Measurements from ENCODE around the gene FOXO6.

The FOXO6 gene

GRCh38 chr1:41360786-41361494 lies at the start of gene FOXO6:
Gene FOXO6 (plus strand): TSS chr1:41361434.
- in situ Hi-C loops (cut with HindIII; ENCODE audit: low sequenced_read_pairs) = no loop called here

DNA sequence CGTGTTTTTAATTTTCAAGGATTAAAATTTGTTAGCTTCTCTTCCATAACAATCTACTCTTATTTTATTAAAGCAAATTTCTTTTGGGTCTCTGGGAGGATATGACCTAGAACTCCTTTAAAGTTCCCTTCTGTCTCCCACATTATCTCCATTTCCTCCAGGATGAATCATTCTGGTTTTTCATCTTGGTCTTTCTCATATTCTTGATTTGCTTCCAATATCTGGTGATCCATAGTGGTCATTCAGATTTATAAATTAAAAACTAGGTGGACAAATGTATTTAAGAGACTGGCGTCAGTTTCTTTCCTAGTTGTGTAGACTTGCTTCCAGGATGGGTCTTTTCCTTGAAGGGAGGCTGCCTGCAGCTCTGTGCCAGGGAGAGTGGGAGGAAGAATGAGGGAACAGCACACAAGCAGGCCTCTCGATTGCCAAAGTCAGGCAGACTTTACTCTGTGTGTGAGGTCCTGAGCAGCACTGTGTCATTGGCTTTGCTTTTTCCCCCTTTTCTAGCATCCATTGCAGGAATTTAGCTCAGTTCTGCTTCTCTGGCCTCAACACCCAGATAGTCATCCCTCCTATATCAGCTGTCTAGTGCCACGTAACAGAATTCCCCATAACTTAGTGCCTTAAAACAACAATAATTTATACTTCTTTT lies 48.1 kb upstream of the FOXO6 start:
- in situ Hi-C loops (cut with HindIII; ENCODE audit: low sequenced_read_pairs) = no loop called here

- in situ Hi-C loops (cut with HindIII; ENCODE audit: low sequenced_read_pairs) = no loop called here
Measured at GRCh38 chr1:41313661-41314131, 47.5 kb upstream of the FOXO6 start.

- in situ Hi-C loops (cut with HindIII; ENCODE audit: low sequenced_read_pairs) = no loop called here
Measured at GRCh38 chr1:41314376-41315145, 46.7 kb upstream of the FOXO6 start.

GRCh38 chr1:41315146-41315822 lies 46.0 kb upstream of the FOXO6 start:
- in situ Hi-C loops (cut with HindIII; ENCODE audit: low sequenced_read_pairs) = no loop called here

GRCh38 chr1:41315871-41316270 lies 45.4 kb upstream of the FOXO6 start:
- in situ Hi-C loops (cut with HindIII; ENCODE audit: low sequenced_read_pairs) = no loop called here

DNA sequence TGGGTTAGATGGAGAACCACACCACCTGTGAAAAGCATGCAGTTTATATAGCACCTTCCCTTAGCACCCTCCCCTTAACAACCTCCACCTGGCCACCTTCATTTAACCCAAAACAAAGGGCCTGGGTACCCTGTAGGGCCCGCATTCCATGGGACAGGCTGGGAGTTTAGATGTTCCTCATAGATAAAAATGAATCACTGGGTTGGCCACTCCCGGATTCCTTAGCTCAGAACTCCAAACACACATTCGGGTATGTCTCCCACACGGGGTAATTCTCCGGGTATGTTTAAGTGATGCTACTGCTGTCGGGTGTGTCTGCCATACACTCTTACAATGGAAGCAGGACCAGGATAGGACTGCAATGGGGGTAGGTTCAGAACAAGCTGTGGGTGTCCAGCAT lies 43.9 kb upstream of the FOXO6 start:
- in situ Hi-C loops (cut with HindIII; ENCODE audit: low sequenced_read_pairs) = no loop called here

GRCh38 chr1:41318135-41318534 lies 43.1 kb upstream of the FOXO6 start:
- in situ Hi-C loops (cut with HindIII; ENCODE audit: low sequenced_read_pairs) = no loop called here

DNA sequence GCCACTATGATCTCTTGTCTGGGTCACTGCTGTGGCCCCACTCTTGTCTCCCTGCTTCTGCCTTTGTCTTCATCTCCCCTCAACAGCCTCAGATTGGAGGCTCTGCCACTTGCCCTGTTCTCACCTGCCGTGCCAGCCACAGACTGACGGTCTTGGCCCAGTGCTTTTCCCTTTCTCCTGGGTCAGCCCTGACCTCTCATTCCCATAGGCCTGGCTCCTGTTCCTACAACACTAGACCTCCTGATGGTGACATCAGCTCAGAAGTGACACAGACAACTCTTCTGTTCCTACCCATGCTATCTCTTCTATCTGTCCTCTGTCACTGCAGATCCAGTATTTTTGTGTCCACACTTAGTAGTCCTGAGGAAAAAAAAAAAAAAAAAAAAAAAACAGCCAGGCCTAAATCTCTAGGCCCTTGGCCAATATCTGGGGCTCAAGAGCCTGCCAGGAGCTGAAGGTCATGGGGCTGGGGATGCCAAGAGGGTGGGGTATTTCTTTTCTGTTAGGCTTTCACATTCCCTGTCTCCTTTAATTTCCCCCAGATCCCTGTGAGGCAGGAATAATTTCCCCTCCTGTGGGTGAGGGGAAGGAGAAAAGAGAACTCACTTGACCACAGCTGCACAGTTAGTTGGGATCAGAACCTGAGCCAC lies 42.0 kb upstream of the FOXO6 start:
- in situ Hi-C loops (cut with HindIII; ENCODE audit: low sequenced_read_pairs) = no loop called here

DNA sequence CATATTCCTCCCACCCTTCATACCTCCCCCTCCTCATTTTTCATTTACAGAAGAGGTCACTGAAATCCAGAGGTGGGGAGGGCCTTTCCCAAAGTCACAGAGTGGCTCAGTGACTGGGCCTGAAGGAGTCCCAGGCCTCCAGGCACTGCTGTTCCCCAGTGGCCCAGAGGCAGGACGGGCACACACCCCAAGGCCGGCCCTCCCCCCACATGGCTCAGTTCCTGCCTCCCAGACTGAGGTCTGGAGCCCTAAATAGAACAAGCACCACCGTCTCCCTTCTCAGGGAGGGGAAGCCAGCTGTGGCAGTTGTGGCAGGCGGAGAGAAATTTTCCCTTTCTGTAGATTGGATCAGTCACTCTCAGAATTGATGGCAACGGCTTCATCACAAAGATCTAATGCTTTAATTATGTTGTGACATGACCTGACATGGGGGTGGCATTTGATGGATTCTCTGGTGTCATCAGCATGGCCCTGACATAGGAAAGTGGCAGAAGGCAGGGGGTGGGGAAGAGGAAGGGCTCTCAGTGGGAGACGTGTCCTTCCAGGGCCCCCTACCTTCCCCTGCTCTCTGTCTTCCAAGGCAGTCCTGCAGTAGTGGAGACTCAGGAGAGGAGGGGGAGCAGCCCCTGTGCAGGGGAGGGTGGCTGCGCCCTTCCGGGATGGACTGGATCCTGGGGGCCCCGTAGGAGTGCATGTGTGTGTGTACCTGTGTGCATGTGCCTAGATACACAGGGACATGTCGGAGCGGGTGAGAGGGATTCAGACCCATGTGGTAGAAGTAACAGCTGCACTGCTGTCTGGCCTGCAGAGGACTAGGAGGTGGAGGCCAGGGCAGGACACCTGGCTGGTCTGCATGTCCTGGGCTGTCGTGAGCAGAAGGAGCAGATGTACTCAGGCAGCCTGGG lies 41.2 kb upstream of the FOXO6 start:
- in situ Hi-C loops (cut with HindIII; ENCODE audit: low sequenced_read_pairs) = no loop called here

- in situ Hi-C loops (cut with HindIII; ENCODE audit: low sequenced_read_pairs) = no loop called here
Measured at GRCh38 chr1:41320895-41321676, 40.1 kb upstream of the FOXO6 start.

- in situ Hi-C loops (cut with HindIII; ENCODE audit: low sequenced_read_pairs) = no loop called here
Measured at GRCh38 chr1:41322101-41322661, 39.1 kb upstream of the FOXO6 start.

GRCh38 chr1:41322835-41323234 lies 38.4 kb upstream of the FOXO6 start:
- in situ Hi-C loops (cut with HindIII; ENCODE audit: low sequenced_read_pairs) = no loop called here

- in situ Hi-C loops (cut with HindIII; ENCODE audit: low sequenced_read_pairs) = no loop called here
Measured at GRCh38 chr1:41323243-41323642, 38.0 kb upstream of the FOXO6 start.

DNA sequence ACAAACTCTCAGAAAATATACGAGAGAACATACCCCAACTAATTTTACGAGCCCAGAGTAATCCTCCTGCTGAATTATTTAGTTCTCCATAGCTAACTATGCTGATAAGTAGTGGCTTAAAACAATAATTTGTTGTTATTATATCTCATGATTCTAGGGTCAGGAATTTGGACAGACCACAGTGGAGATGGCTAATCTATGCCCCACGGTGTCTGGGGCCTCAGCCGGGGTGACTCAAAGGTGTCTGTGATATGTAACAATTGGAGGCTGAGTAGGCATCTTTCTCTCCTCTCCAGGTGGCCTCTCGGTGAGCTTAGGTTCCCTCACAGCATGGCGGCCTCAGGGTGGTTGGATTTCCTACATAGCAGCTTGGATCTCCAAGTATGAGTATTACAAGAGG lies 35.4 kb upstream of the FOXO6 start:
- in situ Hi-C loops (cut with HindIII; ENCODE audit: low sequenced_read_pairs) = no loop called here

- in situ Hi-C loops (cut with HindIII; ENCODE audit: low sequenced_read_pairs) = no loop called here
Measured at GRCh38 chr1:41327383-41327999, 33.7 kb upstream of the FOXO6 start.

- in situ Hi-C loops (cut with HindIII; ENCODE audit: low sequenced_read_pairs) = no loop called here
Measured at GRCh38 chr1:41328001-41328615, 33.1 kb upstream of the FOXO6 start.
